Measurements from ENCODE around the gene ENTREP3. TPM values are rescaled to one million over a fixed set of nuclear protein-coding genes. Genes with fewer than 3 reads are reported as not detected.

ENTREP3 gene
- total RNA-seq, 1 donor from 2014 or later: 4.5 TPM

DNA sequence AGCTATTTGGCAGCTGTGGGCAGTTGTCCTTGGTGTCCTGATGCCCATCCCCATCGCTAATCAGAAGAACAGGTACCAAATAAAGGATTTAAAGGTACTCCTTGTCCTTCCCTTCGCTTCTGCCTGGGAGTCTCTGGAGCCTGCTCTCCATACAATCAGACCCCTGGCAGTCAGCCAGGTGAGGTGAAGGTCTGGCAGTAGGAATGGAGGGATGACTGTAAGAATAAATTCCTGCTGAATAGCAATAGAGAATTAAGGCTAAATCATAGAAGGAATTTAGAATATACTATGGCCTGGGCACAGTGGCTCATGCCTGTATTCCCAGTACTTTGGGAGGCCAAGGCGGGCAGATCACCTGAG, 56.8 kb downstream of the ENTREP3 start:
- no peak for DNase-seq

GRCh38 chr1:155197901-155198546, 57.3 kb downstream of the ENTREP3 start:
- no peak for DNase-seq

Other genes starting within 250 kb of the ENTREP3 start
- gene DCST2, start 221.7 kb downstream of the ENTREP3 start, total RNA-seq: 0.49 TPM
- gene DCST1, start 221.7 kb downstream of the ENTREP3 start, total RNA-seq: 0.10 TPM
- gene ADAM15, start 204.2 kb downstream of the ENTREP3 start, total RNA-seq: 46.0 TPM
- gene EFNA4, start 191.7 kb downstream of the ENTREP3 start, total RNA-seq: 9.0 TPM
- gene EFNA3, start 176.6 kb downstream of the ENTREP3 start, total RNA-seq: 10.9 TPM
- 45.1 TPM for gene EFNA1, start 127.6 kb downstream of the ENTREP3 start, total RNA-seq
- 18.5 TPM for gene SLC50A1, start 119.6 kb downstream of the ENTREP3 start, total RNA-seq
- 10.0 TPM for gene DPM3, start 115.0 kb downstream of the ENTREP3 start, total RNA-seq
- gene KRTCAP2, start 82.2 kb downstream of the ENTREP3 start, total RNA-seq: 67.5 TPM
- gene TRIM46, start 81.6 kb downstream of the ENTREP3 start, total RNA-seq: 0.20 TPM
- 32.5 TPM for gene THBS3, start 47.6 kb downstream of the ENTREP3 start, total RNA-seq
- gene MTX1, start 46.8 kb downstream of the ENTREP3 start, total RNA-seq: 19.1 TPM
- 23.7 TPM for gene SCAMP3, start 6.9 kb upstream of the ENTREP3 start, total RNA-seq
- gene CLK2, start 18.0 kb upstream of the ENTREP3 start, total RNA-seq: 28.8 TPM
- 1.7 TPM for gene HCN3, start 22.0 kb upstream of the ENTREP3 start, total RNA-seq
- 0.20 TPM for gene PKLR, start 46.0 kb upstream of the ENTREP3 start, total RNA-seq
- 139 TPM for gene FDPS, start 53.4 kb upstream of the ENTREP3 start, total RNA-seq
- gene RUSC1, start 65.4 kb upstream of the ENTREP3 start, total RNA-seq: 15.0 TPM